NT2/D1 (cell line): ENCODE results near the gene IL15RA.

Experiments
- DNase-seq: peaks from one replicate; pipeline ENCODE4 v3.0.0-alpha.2; 2011; ENCODE audit warnings: low read depth, low spot score
- H3K27me3 ChIP-seq: 2 replicates; pipeline ENCODE4 v1.6.0; 2011; ENCODE audit warnings: mild to moderate bottlenecking; ENCODE audit not compliant: insufficient read length, insufficient read depth
- H3K36me3 ChIP-seq: 2 replicates; pipeline ENCODE4 v1.6.1; 2011; ENCODE audit warnings: mild to moderate bottlenecking, low read length, mixed read lengths; ENCODE audit not compliant: insufficient read depth, insufficient read length
- H3K4me1 ChIP-seq: 2 replicates; pipeline ENCODE4 v1.5.1; 2011; ENCODE audit not compliant: insufficient read depth, insufficient read length
- H3K4me3 ChIP-seq: 2 replicates; pipeline ENCODE4 v1.5.1; 2011; ENCODE audit warnings: low read depth; ENCODE audit not compliant: insufficient read length
- H3K9ac ChIP-seq: 2 replicates; pipeline ENCODE4 v1.6.0; 2011; ENCODE audit warnings: low read depth; ENCODE audit not compliant: insufficient read length
- H3K9me3 ChIP-seq: 2 replicates; pipeline ENCODE4 v1.5.1; 2011; ENCODE audit warnings: mild to moderate bottlenecking, low read length; ENCODE audit not compliant: insufficient read depth
- SUZ12 ChIP-seq: IDR thresholded peaks from 2 replicates; pipeline ENCODE4 v1.6.1; 2011; ENCODE audit not compliant: insufficient read length, insufficient read depth; ENCODE audit errors: extremely low read depth
- YY1 ChIP-seq: IDR thresholded peaks from 2 replicates; pipeline ENCODE4 v1.6.1; 2011; ENCODE audit not compliant: insufficient read length, insufficient read depth
- ZNF274 ChIP-seq: IDR thresholded peaks from 2 replicates; pipeline ENCODE4 v1.6.1; 2011; ENCODE audit warnings: mild to moderate bottlenecking, low read depth, low read length

Gene IL15RA

DNA sequence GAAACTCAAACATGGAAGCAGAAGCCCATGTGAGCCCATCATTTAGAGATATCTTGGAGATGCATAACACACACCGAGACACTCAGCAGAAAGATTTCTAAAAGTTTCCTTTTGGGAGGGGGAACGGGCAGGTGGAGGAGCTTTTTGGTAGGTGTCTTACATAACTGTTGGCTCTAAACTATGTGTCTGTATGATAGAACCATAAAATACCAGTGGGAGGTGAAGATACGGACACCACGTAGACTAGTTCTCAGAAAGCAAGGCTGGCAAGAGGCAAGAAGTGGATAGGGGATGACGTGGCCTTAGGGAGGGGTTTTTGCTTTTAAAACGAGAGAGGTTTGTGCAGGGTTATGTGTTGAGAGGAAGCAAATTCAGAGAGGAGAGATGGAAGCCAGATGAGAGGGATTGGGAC lies 36.5 kb downstream of the IL15RA start:
- no peak for TF ChIP-seq ZNF274
- TF ChIP-seq YY1: no peak
- TF ChIP-seq SUZ12: no peak
- no peak overlapping the region for H3K9ac ChIP-seq
- H3K4me3 ChIP-seq: no peak overlapping the region
- H3K36me3 ChIP-seq: peaks cover 31% of the 10 kb centered on the region
- H3K4me1 ChIP-seq: peaks cover 5% of the 10 kb centered on the region
- DNase-seq: no peak
- H3K27me3 ChIP-seq: no peaks in the 10 kb centered on the region
- no peaks in the 10 kb centered on the region for H3K9me3 ChIP-seq

DNA sequence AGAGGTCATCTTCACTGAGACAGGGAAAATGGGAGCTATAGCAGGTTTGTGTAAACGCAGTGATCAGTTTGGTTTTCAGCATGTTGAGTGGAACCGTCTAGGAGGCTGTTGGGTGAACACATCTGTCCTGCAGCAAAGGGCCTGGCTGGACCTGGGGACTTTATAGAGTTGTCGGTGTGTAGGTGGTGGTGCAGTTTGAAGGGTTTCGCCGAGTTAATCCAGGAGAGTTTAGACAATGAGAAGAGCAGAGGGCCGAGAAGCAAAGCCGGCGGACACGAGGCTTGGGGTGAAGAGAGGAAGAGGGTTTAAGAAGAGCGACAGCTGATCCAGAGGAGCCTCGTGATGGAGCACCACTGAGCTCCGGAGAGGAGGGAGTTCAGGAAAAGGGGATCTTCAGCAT lies 39.1 kb downstream of the IL15RA start:
- no peak overlapping the region for H3K4me3 ChIP-seq
- peaks cover 44% of the 10 kb centered on the region for H3K36me3 ChIP-seq
- no peak for TF ChIP-seq SUZ12
- TF ChIP-seq ZNF274: no peak
- TF ChIP-seq YY1: no peak
- H3K27me3 ChIP-seq: no peaks in the 10 kb centered on the region
- DNase-seq: no peak
- H3K9me3 ChIP-seq: no peaks in the 10 kb centered on the region
- H3K9ac ChIP-seq: no peak overlapping the region
- peaks cover 5% of the 10 kb centered on the region for H3K4me1 ChIP-seq

DNA sequence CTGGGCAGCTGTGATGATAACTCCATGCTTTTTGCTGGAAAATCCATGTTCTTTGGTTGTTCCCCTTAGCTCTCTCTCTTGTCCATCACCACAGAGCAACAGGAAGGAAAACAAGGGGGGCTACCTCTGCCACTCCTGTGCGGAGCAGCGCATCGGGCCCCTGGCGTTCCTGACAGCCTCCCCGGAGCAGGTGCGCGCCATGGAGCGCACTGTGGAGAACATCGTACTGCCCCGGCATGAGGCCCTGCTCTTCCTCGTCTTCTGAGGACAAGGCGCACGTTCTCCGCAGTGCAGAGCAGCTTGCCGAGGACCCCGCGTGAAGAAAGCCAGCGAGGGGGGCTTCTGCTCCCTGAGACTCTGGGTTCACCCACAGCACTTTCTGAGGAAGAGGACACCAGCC lies 40.3 kb downstream of the IL15RA start:
- TF ChIP-seq SUZ12 (no peak), YY1 (no peak)
- Histone ChIP-seq H3K36me3 (peaks cover 51% of the 10 kb centered on the region), H3K9ac (no peak overlapping the region), H3K4me1 (peaks cover 2% of the 10 kb centered on the region), H3K9me3 (no peaks in the 10 kb centered on the region), H3K27me3 (no peaks in the 10 kb centered on the region), H3K4me3 (no peak overlapping the region)
- DNase-seq: no peak

DNA sequence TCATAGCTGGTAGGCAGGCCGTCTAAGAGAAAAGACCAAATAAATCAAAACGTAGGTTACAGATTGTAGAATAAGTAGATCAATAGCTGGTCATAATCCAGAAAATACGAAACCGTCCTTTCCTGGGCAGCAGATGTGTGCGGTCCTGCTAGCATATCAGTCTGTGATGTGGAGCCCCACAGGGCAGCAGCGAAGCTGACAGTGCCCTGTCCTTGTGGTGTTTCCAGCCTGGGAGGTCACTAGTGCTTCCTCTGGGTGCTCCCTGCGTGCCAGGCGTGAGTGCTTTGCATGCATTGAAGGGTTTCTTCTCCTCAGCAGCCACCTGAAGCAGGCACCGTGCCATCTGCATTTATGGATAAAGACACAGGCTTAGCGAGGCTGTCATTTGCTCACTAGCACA lies 41.7 kb downstream of the IL15RA start:
- TF ChIP-seq YY1 (no peak), SUZ12 (no peak), ZNF274 (no peak)
- H3K36me3 ChIP-seq: peaks cover 65% of the 10 kb centered on the region

GRCh38 chr10:5933909-5934546 lies 43.3 kb downstream of the IL15RA start:
- no peaks in the 10 kb centered on the region for H3K4me1 ChIP-seq
- no peak for TF ChIP-seq ZNF274
- TF ChIP-seq YY1: no peak
- no peak for TF ChIP-seq SUZ12
- no peaks in the 10 kb centered on the region for H3K27me3 ChIP-seq
- H3K9me3 ChIP-seq: no peaks in the 10 kb centered on the region
- H3K4me3 ChIP-seq: no peak overlapping the region
- DNase-seq: no peak
- H3K9ac ChIP-seq: no peak overlapping the region
- peaks cover 79% of the 10 kb centered on the region for H3K36me3 ChIP-seq

More for the DNA sequence above, 41.7 kb downstream of the IL15RA start:
- Histone ChIP-seq H3K27me3 (no peaks in the 10 kb centered on the region), H3K4me1 (no peaks in the 10 kb centered on the region), H3K4me3 (no peak overlapping the region), H3K9me3 (no peaks in the 10 kb centered on the region), H3K9ac (no peak overlapping the region)
- no peak for DNase-seq

- no peaks in the 10 kb centered on the region for H3K27me3 ChIP-seq
- no peaks in the 10 kb centered on the region for H3K9me3 ChIP-seq
- peaks cover 78% of the 10 kb centered on the region for H3K36me3 ChIP-seq
- H3K9ac ChIP-seq: no peak overlapping the region
- H3K4me3 ChIP-seq: no peak overlapping the region
- no peak for DNase-seq
- no peaks in the 10 kb centered on the region for H3K4me1 ChIP-seq
- no peak for TF ChIP-seq SUZ12
- TF ChIP-seq ZNF274: no peak
- no peak for TF ChIP-seq YY1
Observed at GRCh38 chr10:5932345-5932744, 45.0 kb downstream of the IL15RA start.

DNA sequence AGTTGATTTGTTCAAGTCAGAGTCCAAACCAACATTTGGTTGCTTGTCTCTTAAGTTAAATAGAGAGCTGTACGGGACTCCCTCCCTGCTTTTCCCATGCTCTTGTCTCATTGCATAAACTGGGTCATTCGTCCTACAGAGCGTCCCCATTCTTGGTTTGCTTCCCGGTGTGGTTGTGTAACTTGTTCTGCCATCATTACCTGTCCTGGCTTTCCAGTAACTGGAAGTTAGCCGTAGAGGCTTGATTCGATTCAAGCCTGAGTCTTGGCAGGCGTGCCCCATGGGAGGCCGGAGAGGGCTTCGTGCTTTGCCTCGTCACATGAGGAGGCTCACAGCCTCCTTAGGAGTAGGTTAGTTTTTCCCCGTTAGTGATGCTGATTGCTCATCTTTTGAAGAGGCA lies 47.1 kb downstream of the IL15RA start:
- Histone ChIP-seq H3K4me1 (no peaks in the 10 kb centered on the region), H3K27me3 (no peaks in the 10 kb centered on the region), H3K36me3 (peaks cover 74% of the 10 kb centered on the region), H3K9me3 (no peaks in the 10 kb centered on the region), H3K4me3 (no peak overlapping the region), H3K9ac (no peak overlapping the region)
- no peak for TF ChIP-seq YY1
- no peak for TF ChIP-seq ZNF274
- TF ChIP-seq SUZ12: no peak
- no peak for DNase-seq

GRCh38 chr10:5929442-5929841 lies 47.9 kb downstream of the IL15RA start:
- peaks cover 77% of the 10 kb centered on the region for H3K36me3 ChIP-seq
- no peaks in the 10 kb centered on the region for H3K9me3 ChIP-seq
- H3K9ac ChIP-seq: no peak overlapping the region
- no peak overlapping the region for H3K4me3 ChIP-seq
- no peaks in the 10 kb centered on the region for H3K27me3 ChIP-seq
- H3K4me1 ChIP-seq: no peaks in the 10 kb centered on the region
- TF ChIP-seq ZNF274 (no peak), SUZ12 (no peak), YY1 (no peak)
- no peak for DNase-seq
